Measurements from ENCODE around the gene USP47.
"Not testable (repeated sequence)": the region's sequence is repeated elsewhere in the genome, so short reads cannot be mapped to it uniquely, and the experiment has no call there.

The USP47 gene

GRCh38 chr11:11831406-11831805, 10.4 kb upstream of the USP47 start:
- not testable (repeated sequence) for DNase-seq (ENCODE audit: low spot score)

GRCh38 chr11:11836676-11837231, 5.0 kb upstream of the USP47 start:
- no peak for DNase-seq (ENCODE audit: low spot score)

GRCh38 chr11:11839718-11840117, 2.1 kb upstream of the USP47 start:
- no peak for DNase-seq (ENCODE audit: low spot score)

- no peak for DNase-seq (ENCODE audit: low spot score)
Observed at GRCh38 chr11:11841116-11841722, 553 bp upstream of the USP47 start.

- peak; percentile 49 for DNase-seq (ENCODE audit: low spot score)
Observed at GRCh38 chr11:11842421-11843008, 743 bp downstream of the USP47 start.

- DNase-seq (ENCODE audit: low spot score): peak; percentile 59
Observed at GRCh38 chr11:11843211-11843621, 1.4 kb downstream of the USP47 start.

- DNase-seq (ENCODE audit: low spot score): no peak
Observed at GRCh38 chr11:11843642-11844041, 1.9 kb downstream of the USP47 start.

- no peak for DNase-seq (ENCODE audit: low spot score)
Observed at GRCh38 chr11:11844272-11844671, 2.5 kb downstream of the USP47 start.

GRCh38 chr11:11845071-11845470, 3.3 kb downstream of the USP47 start:
- DNase-seq (ENCODE audit: low spot score): no peak

- no peak for DNase-seq (ENCODE audit: low spot score)
Observed at GRCh38 chr11:11845551-11845950, 3.8 kb downstream of the USP47 start.

- DNase-seq (ENCODE audit: low spot score): no peak
Observed at GRCh38 chr11:11847082-11847481, 5.3 kb downstream of the USP47 start.

- DNase-seq (ENCODE audit: low spot score): peak; percentile 42
Observed at GRCh38 chr11:11848891-11849746, 7.3 kb downstream of the USP47 start.

- no peak for DNase-seq (ENCODE audit: low spot score)
Observed at GRCh38 chr11:11850668-11851067, 8.9 kb downstream of the USP47 start.

- DNase-seq (ENCODE audit: low spot score): no peak
Observed at GRCh38 chr11:11856638-11857037, 14.9 kb downstream of the USP47 start.

GRCh38 chr11:11857769-11858168, 16.0 kb downstream of the USP47 start:
- DNase-seq (ENCODE audit: low spot score): no peak

GRCh38 chr11:11858676-11859075, 16.9 kb downstream of the USP47 start:
- DNase-seq (ENCODE audit: low spot score): no peak

GRCh38 chr11:11860103-11860979, 18.6 kb downstream of the USP47 start:
- no peak for DNase-seq (ENCODE audit: low spot score)

GRCh38 chr11:11862999-11863398, 21.2 kb downstream of the USP47 start:
- DNase-seq (ENCODE audit: low spot score): no peak

- DNase-seq (ENCODE audit: low spot score): no peak
Observed at GRCh38 chr11:11864332-11864731, 22.6 kb downstream of the USP47 start.

- DNase-seq (ENCODE audit: low spot score): no peak
Observed at GRCh38 chr11:11864803-11865202, 23.0 kb downstream of the USP47 start.

- DNase-seq (ENCODE audit: low spot score): no peak
Observed at GRCh38 chr11:11865449-11865848, 23.7 kb downstream of the USP47 start.

- DNase-seq (ENCODE audit: low spot score): no peak
Observed at GRCh38 chr11:11866203-11866602, 24.4 kb downstream of the USP47 start.

All from germinal center (tissue), 1 donor.